MCF 10A (cell line): ENCODE data around the gene ID3. TPM values are rescaled to one million over a fixed set of nuclear protein-coding genes. Genes with fewer than 3 reads are reported as not detected.

Experiments
- BruUV-seq: library from RNA; stranded (reverse); fragments of 400-500 nt; replicated peaks from 2 replicates; lab custom pipeline; 2021; lab: Mats Ljungman, UMichigan
- CTCF ChIA-PET: fragments of 300-600 bp; sonication (Branson Sonifier 250); formaldehyde crosslinking; extraction: SDS; loops from one replicate; lab custom pipeline; 2021; ENCODE audit warnings: antibody characterized with exemption, inconsistent platforms; lab: Yijun Ruan, JAX
- POLR2A ChIA-PET: fragments of 300-600, 350-650 bp; sonication (Branson Sonifier 250); formaldehyde crosslinking; extraction: SDS; loops from one replicate; lab custom pipeline; 2020; ENCODE audit warnings: antibody characterized with exemption, inconsistent platforms; lab: Yijun Ruan, JAX
- DNase-seq: peaks from one replicate; pipeline ENCODE4 v3.0.0-alpha.2; 2018; ENCODE audit not compliant: unreplicated experiment
- H3K27ac Mint-ChIP-seq: one replicate; pipeline ENCODE4 v1.8.0; 2022; ENCODE audit warnings: mild to moderate bottlenecking, low read depth, mixed read lengths; ENCODE audit not compliant: unreplicated experiment
- H3K27me3 Mint-ChIP-seq: one replicate; pipeline ENCODE4 v1.8.0; 2022; ENCODE audit warnings: mixed read lengths; ENCODE audit not compliant: insufficient read depth, unreplicated experiment
- H3K36me3 Mint-ChIP-seq: one replicate; pipeline ENCODE4 v1.8.0; 2022; ENCODE audit warnings: mild to moderate bottlenecking, moderate library complexity, mixed read lengths; ENCODE audit not compliant: insufficient read depth, unreplicated experiment
- H3K4me1 Mint-ChIP-seq: one replicate; pipeline ENCODE4 v1.8.0; 2022; ENCODE audit warnings: mixed read lengths; ENCODE audit not compliant: insufficient read depth, unreplicated experiment
- H3K4me3 Mint-ChIP-seq: one replicate; pipeline ENCODE4 v1.8.0; 2022; ENCODE audit warnings: mild to moderate bottlenecking, moderate library complexity, mixed read lengths; ENCODE audit not compliant: unreplicated experiment
- H3K9me3 Mint-ChIP-seq: one replicate; pipeline ENCODE4 v1.8.0; 2022; ENCODE audit warnings: mixed read lengths; ENCODE audit not compliant: unreplicated experiment
- intact Hi-C: fragments of 100-400 bp; cut with micrococcal nuclease; formaldehyde crosslinking; loops from 2 replicates; pipeline ENCODE4 v1.14.1; 2022
- total RNA-seq: library from RNA; stranded (reverse); gene quantifications from 2 replicates; pipeline ENCODE4 v1.2.3, GENCODE V29; 2022
- TF ChIP-seq, protein P1 (sequence below): fragments of 200-600 bp; IDR thresholded peaks from one replicate; pipeline ENCODE4 v1.8.0; 2022; ENCODE audit warnings: antibody characterized with exemption, mild to moderate bottlenecking; ENCODE audit not compliant: unreplicated experiment

The ID3 gene
- total RNA-seq, 1 experiment from 2014 or later: 34.8 TPM

DNA sequence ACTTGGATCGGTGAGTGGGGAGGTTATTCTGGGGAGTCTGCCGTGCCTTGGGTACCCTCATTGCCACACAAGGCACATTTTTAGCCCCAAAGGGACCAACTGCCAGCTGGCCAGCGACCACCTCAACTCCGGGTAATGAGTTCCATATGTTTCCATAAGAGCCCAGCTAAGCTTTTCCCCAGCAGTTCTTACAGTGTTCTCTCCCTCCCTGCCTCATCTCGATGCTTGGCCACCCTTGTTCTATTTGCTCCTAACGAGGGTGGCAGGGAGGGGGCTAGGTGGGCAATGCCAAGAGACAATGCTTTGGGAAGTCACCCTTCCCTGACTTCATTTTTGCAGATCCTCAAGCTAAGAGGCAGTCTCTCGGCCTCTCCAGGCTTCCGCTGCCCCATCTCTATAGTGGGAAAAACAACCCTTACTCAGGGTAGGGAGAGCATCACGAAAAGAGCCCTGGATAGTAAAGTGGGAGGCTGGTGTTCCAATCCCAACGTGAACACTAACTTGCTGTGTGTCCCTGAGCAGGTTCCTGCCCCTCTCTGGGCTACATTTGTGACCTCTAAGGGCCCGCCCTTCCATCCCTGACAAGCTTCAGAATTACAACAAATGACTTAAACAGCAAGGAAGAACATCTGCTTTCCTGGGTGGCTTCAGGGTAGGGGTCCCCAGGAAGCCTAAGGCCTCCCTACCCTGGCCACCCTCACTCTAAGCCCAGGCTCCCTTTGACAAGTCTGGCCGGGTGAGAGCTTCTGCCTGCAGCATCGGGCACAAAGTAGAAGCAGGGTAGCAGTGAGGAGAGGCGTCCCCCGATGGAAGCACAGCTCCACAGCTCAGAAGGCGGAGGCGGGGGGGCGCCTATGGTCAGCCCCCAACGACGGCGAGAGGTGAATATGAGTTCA is 5.8 kb downstream of the ID3 start:
- Mint-ChIP-seq H3K4me3 (peak overlapping the region; percentile 94), H3K27me3 (no peaks in the 10 kb centered on the region), H3K27ac (peak overlapping the region; percentile 6), H3K9me3 (no peaks in the 10 kb centered on the region), H3K36me3 (peaks cover 5% of the 10 kb centered on the region), H3K4me1 (peaks cover 26% of the 10 kb centered on the region)
- intact Hi-C loops: no loop called here
- ChIA-PET POLR2A (interaction anchor here (0.6 to 8.5 kb wide), 6 partner anchors 12 to 86 kb away, joined by 3 to 131 read pairs (median 4); no protein-coding TSS in a partner anchor), CTCF (interaction anchor here (0.6 to 21.7 kb wide), 6 partner anchors 9 to 343 kb away, joined by 3 to 472 read pairs (median 3); no protein-coding TSS in a partner anchor)
- TF ChIP-seq, protein P1, sequence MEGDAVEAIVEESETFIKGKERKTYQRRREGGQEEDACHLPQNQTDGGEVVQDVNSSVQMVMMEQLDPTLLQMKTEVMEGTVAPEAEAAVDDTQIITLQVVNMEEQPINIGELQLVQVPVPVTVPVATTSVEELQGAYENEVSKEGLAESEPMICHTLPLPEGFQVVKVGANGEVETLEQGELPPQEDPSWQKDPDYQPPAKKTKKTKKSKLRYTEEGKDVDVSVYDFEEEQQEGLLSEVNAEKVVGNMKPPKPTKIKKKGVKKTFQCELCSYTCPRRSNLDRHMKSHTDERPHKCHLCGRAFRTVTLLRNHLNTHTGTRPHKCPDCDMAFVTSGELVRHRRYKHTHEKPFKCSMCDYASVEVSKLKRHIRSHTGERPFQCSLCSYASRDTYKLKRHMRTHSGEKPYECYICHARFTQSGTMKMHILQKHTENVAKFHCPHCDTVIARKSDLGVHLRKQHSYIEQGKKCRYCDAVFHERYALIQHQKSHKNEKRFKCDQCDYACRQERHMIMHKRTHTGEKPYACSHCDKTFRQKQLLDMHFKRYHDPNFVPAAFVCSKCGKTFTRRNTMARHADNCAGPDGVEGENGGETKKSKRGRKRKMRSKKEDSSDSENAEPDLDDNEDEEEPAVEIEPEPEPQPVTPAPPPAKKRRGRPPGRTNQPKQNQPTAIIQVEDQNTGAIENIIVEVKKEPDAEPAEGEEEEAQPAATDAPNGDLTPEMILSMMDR: no peak
- DNase-seq: no peak
- BruUV-seq: no TSS peak

DNA sequence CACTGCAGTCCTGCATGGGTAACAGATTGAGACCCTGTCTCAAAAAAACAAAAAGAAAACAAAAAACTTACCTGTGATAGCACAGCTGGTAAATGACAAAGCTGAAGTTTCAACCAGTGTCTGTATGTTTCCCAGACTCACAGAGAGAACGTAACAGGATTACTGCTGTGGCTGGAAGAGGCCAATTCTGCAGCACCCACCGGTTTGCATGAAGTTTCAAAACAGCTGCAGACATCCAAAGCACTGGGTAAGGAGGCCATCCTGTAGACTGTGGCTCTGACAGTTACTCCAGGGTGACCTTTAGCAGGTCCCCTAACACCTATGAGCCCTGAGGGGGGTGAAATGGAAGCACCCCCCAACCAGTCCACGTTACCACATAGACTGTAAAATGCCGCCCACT is 7.5 kb downstream of the ID3 start:
- Mint-ChIP-seq H3K4me3 (no peak overlapping the region), H3K27me3 (no peaks in the 10 kb centered on the region), H3K36me3 (peaks cover under 1% of the 10 kb centered on the region), H3K9me3 (no peaks in the 10 kb centered on the region), H3K4me1 (peaks cover 18% of the 10 kb centered on the region), H3K27ac (no peak overlapping the region)
- TF ChIP-seq, protein P1: no peak
- no peak for DNase-seq
- intact Hi-C loops: no loop called here
- POLR2A ChIA-PET: interaction anchor here (8.5 kb wide), 1 partner anchor 80 kb away, joined by 131 read pairs; no protein-coding TSS in a partner anchor
- CTCF ChIA-PET: interaction anchor here (2.4 to 21.7 kb wide), 2 partner anchors 12 to 83 kb away, joined by 11 to 472 read pairs; no protein-coding TSS in a partner anchor
- BruUV-seq: no TSS peak

DNA sequence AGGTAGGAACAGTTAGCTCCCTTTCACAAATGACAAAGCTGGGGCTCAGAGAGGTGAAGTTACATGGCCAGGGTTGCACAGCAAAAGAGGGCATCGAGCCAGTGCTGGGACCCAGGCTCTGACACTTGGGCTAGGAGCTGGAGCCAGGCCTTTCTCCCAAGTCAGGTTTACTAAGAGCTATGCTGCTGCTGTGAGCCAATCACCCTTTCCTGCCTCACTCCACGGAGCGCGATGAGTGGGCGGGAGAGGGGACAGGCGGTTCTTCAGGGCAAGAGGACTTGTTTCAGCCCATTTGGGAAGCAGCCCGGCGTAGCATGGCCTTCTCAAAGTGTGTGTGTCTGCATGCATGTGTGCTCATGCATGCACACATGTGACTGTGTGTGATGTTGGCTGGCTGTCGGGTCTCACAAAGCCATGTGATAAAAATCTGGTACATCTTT is 10.6 kb downstream of the ID3 start:
- CTCF ChIA-PET: interaction anchor here (0.5 to 21.7 kb wide), 9 partner anchors 9 to 209 kb away, joined by 3 to 472 read pairs (median 4); no protein-coding TSS in a partner anchor
- Mint-ChIP-seq H3K36me3 (no peaks in the 10 kb centered on the region), H3K27me3 (no peaks in the 10 kb centered on the region), H3K4me3 (no peak overlapping the region), H3K4me1 (peaks cover 6% of the 10 kb centered on the region), H3K9me3 (no peaks in the 10 kb centered on the region), H3K27ac (no peak overlapping the region)
- intact Hi-C loops: loop anchor here (10.0 kb wide), 1 partner anchor 366 kb away; the partner anchor contains the start of gene CNR2
- no peak for DNase-seq
- TF ChIP-seq, protein P1: no peak
- BruUV-seq: no TSS peak
- POLR2A ChIA-PET: interaction anchor here (0.6 to 1.7 kb wide), 5 partner anchors 10 to 89 kb away, joined by 3 to 13 read pairs (median 6); no protein-coding TSS in a partner anchor
